H9 (cell line): ENCODE data around the gene SLC1A4. TPM values are rescaled to one million over a fixed set of nuclear protein-coding genes. Genes with fewer than 3 reads are reported as not detected.
A peak's percentile ranks its signal among the peaks of the same experiment; 100 is the strongest.

Experiments
- DNase-seq: peaks from one replicate; pipeline ENCODE4 v3.0.0-alpha.2; 2017
- H2AFZ ChIP-seq: one replicate; pipeline ENCODE4 v1.6.1; 2013; ENCODE audit warnings: mild to moderate bottlenecking, low read length, control low read depth, moderate library complexity
- H2AK5ac ChIP-seq: 2 replicates; pipeline ENCODE4 v1.6.1; 2013; ENCODE audit warnings: low read length, control low read depth, mixed read lengths; ENCODE audit not compliant: insufficient read length
- H2BK120ac ChIP-seq: one replicate; pipeline ENCODE4 v1.6.1; 2013; ENCODE audit warnings: low read depth, mild to moderate bottlenecking, low read length, control low read depth, inconsistent platforms; ENCODE audit not compliant: poor library complexity, severe bottlenecking
- H2BK12ac ChIP-seq: 2 replicates; pipeline ENCODE4 v1.6.1; 2013; ENCODE audit warnings: low read length, control low read depth, mixed read lengths, low read depth; ENCODE audit not compliant: insufficient read length
- H2BK15ac ChIP-seq: 2 replicates; pipeline ENCODE4 v1.6.1; 2013; ENCODE audit warnings: low read depth, low read length, control low read depth
- H2BK20ac ChIP-seq: one replicate; pipeline ENCODE4 v1.6.1; 2013; ENCODE audit warnings: low read depth, mild to moderate bottlenecking, low read length, control low read depth, inconsistent platforms; ENCODE audit not compliant: poor library complexity, severe bottlenecking
- H2BK5ac ChIP-seq: 2 replicates; pipeline ENCODE4 v1.6.1; 2013; ENCODE audit warnings: low read length, control low read depth, mixed read lengths; ENCODE audit not compliant: insufficient read length
- H3K14ac ChIP-seq: 2 replicates; pipeline ENCODE4 v1.6.1; 2013; ENCODE audit warnings: low read length, control low read depth; ENCODE audit not compliant: insufficient read depth
- H3K18ac ChIP-seq: 2 replicates; pipeline ENCODE4 v1.6.1; 2013; ENCODE audit warnings: low read depth, mild to moderate bottlenecking, mixed read lengths, low read length, control low read depth; ENCODE audit not compliant: insufficient read length
- H3K23ac ChIP-seq: 2 replicates; pipeline ENCODE4 v1.6.1; 2013; ENCODE audit warnings: low read length, control low read depth, mixed read lengths, low read depth; ENCODE audit not compliant: insufficient read length
- H3K23me2 ChIP-seq: 2 replicates; pipeline ENCODE4 v1.6.1; 2013; ENCODE audit warnings: low read depth, mild to moderate bottlenecking, mixed read lengths, low read length, control low read depth; ENCODE audit not compliant: insufficient read length, poor library complexity, severe bottlenecking
- H3K27ac ChIP-seq: 2 replicates; pipeline ENCODE4 v1.5.1; 2013; ENCODE audit warnings: low read length, control low read depth, mixed read lengths, low read depth; ENCODE audit not compliant: insufficient read length
- H3K27me3 ChIP-seq: 2 replicates; pipeline ENCODE4 v1.6.1; 2013; ENCODE audit warnings: low read length, control low read depth, inconsistent platforms; ENCODE audit not compliant: insufficient read depth
- H3K4ac ChIP-seq: 2 replicates; pipeline ENCODE4 v1.6.1; 2013; ENCODE audit warnings: low read depth, mild to moderate bottlenecking, control low read depth, inconsistent platforms, low read length, moderate library complexity
- H3K4me1 ChIP-seq: 2 replicates; pipeline ENCODE4 v1.6.1; 2013; ENCODE audit warnings: low read length, control low read depth, inconsistent platforms; ENCODE audit not compliant: insufficient read depth
- H3K4me2 ChIP-seq: 2 replicates; pipeline ENCODE4 v1.6.1; 2013; ENCODE audit warnings: low read length, control low read depth, mixed read lengths; ENCODE audit not compliant: insufficient read length, insufficient read depth
- H3K56ac ChIP-seq: 2 replicates; pipeline ENCODE4 v1.6.1; 2013; ENCODE audit warnings: low read depth, mild to moderate bottlenecking, mixed read lengths, low read length, control low read depth; ENCODE audit not compliant: insufficient read length
- H3K79me1 ChIP-seq: 2 replicates; pipeline ENCODE4 v1.6.1; 2013; ENCODE audit warnings: low read depth, mild to moderate bottlenecking, moderate library complexity, low read length, control low read depth, inconsistent platforms; ENCODE audit not compliant: insufficient read depth, poor library complexity, severe bottlenecking
- H3K79me2 ChIP-seq: 2 replicates; pipeline ENCODE4 v1.6.1; 2013; ENCODE audit warnings: low read length, control low read depth, inconsistent platforms; ENCODE audit not compliant: insufficient read depth
- H3K9ac ChIP-seq: 2 replicates; pipeline ENCODE4 v1.6.1; 2013; ENCODE audit warnings: low read length, control low read depth, mixed read lengths; ENCODE audit not compliant: insufficient read length; ENCODE audit errors: extremely low read depth
- H3K9me3 ChIP-seq: one replicate; pipeline ENCODE4 v1.6.1; 2013; ENCODE audit warnings: low read depth, low read length, inconsistent platforms; ENCODE audit not compliant: control insufficient read depth
- H3T11ph ChIP-seq: one replicate; pipeline ENCODE4 v1.6.1; 2013; ENCODE audit warnings: mild to moderate bottlenecking, low read length, control low read depth, inconsistent platforms
- H4K20me1 ChIP-seq: one replicate; pipeline ENCODE4 v1.6.1; 2013; ENCODE audit not compliant: control insufficient read depth, insufficient read length, insufficient read depth
- H4K5ac ChIP-seq: 2 replicates; pipeline ENCODE4 v1.6.1; 2013; ENCODE audit warnings: low read depth, mild to moderate bottlenecking, mixed read lengths, low read length, control low read depth; ENCODE audit not compliant: insufficient read length
- H4K8ac ChIP-seq: replicated peaks from 2 replicates; pipeline ENCODE4 v1.6.1; 2013; ENCODE audit warnings: low read length, control low read depth, mixed read lengths, low read depth; ENCODE audit not compliant: insufficient read length
- H4K91ac ChIP-seq: 2 replicates; pipeline ENCODE4 v1.6.1; 2013; ENCODE audit warnings: low read depth, mild to moderate bottlenecking, moderate library complexity, mixed read lengths, low read length, control low read depth; ENCODE audit not compliant: insufficient read length
- H3K27ac Mint-ChIP-seq, 3 experiments: 2 replicates in 2 of 3; 3 replicates in 1 of 3; pipeline ENCODE4 v1.8.0; 2020 to 2021; ENCODE audit warnings: mixed read lengths in 3 of 3, mild to moderate bottlenecking in 1 of 3, moderate library complexity in 1 of 3
- H3K27me3 Mint-ChIP-seq: 2 replicates; pipeline ENCODE4 v1.8.0; 2021; ENCODE audit warnings: low read depth, mild to moderate bottlenecking, moderate library complexity, mixed read lengths
- H3K36me3 Mint-ChIP-seq, 3 experiments: 2 replicates in 2 of 3; 3 replicates in 1 of 3; pipeline ENCODE4 v1.8.0; 2020 to 2021; ENCODE audit warnings: low read depth in 3 of 3, mixed read lengths in 3 of 3; ENCODE audit not compliant: insufficient read depth in 1 of 3
- H3K4me1 Mint-ChIP-seq, 2 experiments: 2 replicates each; pipeline ENCODE4 v1.8.0; 2020; ENCODE audit warnings: mixed read lengths in 2 of 2
- H3K4me3 Mint-ChIP-seq, 2 experiments: 2 replicates in 1 of 2; 3 replicates in 1 of 2; pipeline ENCODE4 v1.8.0; 2020 to 2021; ENCODE audit warnings: mild to moderate bottlenecking in 2 of 2, mixed read lengths in 2 of 2, moderate library complexity in 1 of 2
- H3K9me3 Mint-ChIP-seq, 2 experiments: 2 replicates in 1 of 2; 3 replicates in 1 of 2; pipeline ENCODE4 v1.8.0; 2020; ENCODE audit warnings: mild to moderate bottlenecking in 2 of 2, mixed read lengths in 2 of 2, moderate library complexity in 1 of 2
- WGBS: extraction: QIAGEN DNeasy Blood & Tissue Kit; methylation state at CpG from one replicate; pipeline ENCODE4 v1.1.7; 2013; ENCODE audit warnings: missing lambda C conversion rate, low lambda C conversion rate, mixed read lengths; ENCODE audit not compliant: insufficient read length; ENCODE audit errors: extremely low coverage; 5-methylcytosine and 5-hydroxymethylcytosine counted together
- total RNA-seq: library from RNA; stranded (reverse); gene quantifications from 2 replicates; pipeline ENCODE4 v1.2.1, GENCODE V29; 2021
- TF ChIP-seq, protein P1 (sequence below): fragments of 200-600 bp; sonication (generic); conservative IDR thresholded peaks from 3 replicates; pipeline ENCODE4 v1.8.0; 2021; ENCODE audit warnings: antibody characterized with exemption, mild to moderate bottlenecking

Gene SLC1A4
- total RNA-seq, 1 experiment from 2014 or later = 1.9 TPM

DNA sequence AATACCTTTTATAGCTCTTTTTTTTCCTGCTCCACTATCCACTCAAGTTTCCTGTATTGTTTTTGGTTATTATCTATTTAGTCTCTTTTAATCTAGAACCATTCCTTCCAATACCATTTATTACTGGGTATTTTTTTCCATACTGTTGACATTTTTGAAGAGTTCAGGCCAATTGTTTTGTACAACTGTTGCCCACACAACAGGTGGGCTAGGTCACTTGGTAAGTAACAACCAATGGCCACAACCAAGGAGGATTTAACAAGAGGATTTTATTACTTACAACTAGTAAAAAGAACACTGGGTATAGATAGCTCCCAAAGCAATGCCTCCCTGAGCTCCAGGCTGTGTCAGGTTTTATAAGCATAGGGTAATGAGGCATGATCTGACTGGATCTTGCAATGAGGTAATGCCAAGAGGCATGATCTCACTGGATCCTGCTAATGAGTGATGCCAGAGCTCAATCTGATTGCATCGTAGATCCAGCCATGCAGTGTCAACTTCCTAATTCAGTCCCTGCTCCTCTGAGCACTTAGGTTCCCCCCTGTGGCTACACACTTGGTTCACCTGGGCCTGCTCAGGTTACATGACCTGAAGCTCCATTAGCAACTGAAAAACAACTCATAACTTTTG is 59.9 kb downstream of the SLC1A4 start:
- Histone ChIP-seq H2BK15ac (no peak overlapping the region), H3T11ph (no peak overlapping the region), H3K4me2 (no peak overlapping the region), H3K14ac (no peak overlapping the region), H3K9ac (no peak overlapping the region), H2AK5ac (no peak overlapping the region), H3K23ac (no peak overlapping the region), H4K20me1 (no peaks in the 10 kb centered on the region), H4K5ac (no peak overlapping the region), H3K56ac (no peak overlapping the region), H2BK20ac (no peak overlapping the region), H3K9me3 (peaks cover 11% of the 10 kb centered on the region), H3K27ac (no peak overlapping the region), H3K27me3 (no peaks in the 10 kb centered on the region), H3K4ac (no peak overlapping the region), H3K18ac (no peak overlapping the region), H4K8ac (no peak overlapping the region), H3K4me1 (peaks cover 6% of the 10 kb centered on the region; the same call in 1 of the 2 replicates), H3K79me1 (no peaks in the 10 kb centered on the region), H2BK12ac (no peak overlapping the region), H2BK5ac (no peak overlapping the region), H4K91ac (no peak overlapping the region), H2BK120ac (no peak overlapping the region), H3K23me2 (no peaks in the 10 kb centered on the region), H2AFZ (no peak overlapping the region), H3K79me2 (no peaks in the 10 kb centered on the region)
- peaks cover 3% of the 10 kb centered on the region for H3K27me3 Mint-ChIP-seq
- H3K36me3 Mint-ChIP-seq = peaks cover 39 to 60% (median 54%) of the 10 kb centered on the region in 3 experiments
- peak overlapping the region; percentile 8 to 84 (median 77); a peak in 3 of 7 replicates for H3K27ac Mint-ChIP-seq
- TF ChIP-seq, protein P1, sequence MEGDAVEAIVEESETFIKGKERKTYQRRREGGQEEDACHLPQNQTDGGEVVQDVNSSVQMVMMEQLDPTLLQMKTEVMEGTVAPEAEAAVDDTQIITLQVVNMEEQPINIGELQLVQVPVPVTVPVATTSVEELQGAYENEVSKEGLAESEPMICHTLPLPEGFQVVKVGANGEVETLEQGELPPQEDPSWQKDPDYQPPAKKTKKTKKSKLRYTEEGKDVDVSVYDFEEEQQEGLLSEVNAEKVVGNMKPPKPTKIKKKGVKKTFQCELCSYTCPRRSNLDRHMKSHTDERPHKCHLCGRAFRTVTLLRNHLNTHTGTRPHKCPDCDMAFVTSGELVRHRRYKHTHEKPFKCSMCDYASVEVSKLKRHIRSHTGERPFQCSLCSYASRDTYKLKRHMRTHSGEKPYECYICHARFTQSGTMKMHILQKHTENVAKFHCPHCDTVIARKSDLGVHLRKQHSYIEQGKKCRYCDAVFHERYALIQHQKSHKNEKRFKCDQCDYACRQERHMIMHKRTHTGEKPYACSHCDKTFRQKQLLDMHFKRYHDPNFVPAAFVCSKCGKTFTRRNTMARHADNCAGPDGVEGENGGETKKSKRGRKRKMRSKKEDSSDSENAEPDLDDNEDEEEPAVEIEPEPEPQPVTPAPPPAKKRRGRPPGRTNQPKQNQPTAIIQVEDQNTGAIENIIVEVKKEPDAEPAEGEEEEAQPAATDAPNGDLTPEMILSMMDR = no peak
- H3K4me3 Mint-ChIP-seq = no peak overlapping the region
- H3K4me1 Mint-ChIP-seq = peaks cover 36 to 38% of the 10 kb centered on the region in 2 experiments
- peaks cover 22 to 26% of the 10 kb centered on the region in 2 experiments for H3K9me3 Mint-ChIP-seq
- WGBS = no CpG with 5 or more reads among the region's 1 CpG
- DNase-seq = peak; percentile 66
